SK-N-SH (cell line): ENCODE data around the gene VPS35L. TPM values are rescaled to one million over a fixed set of nuclear protein-coding genes. Genes with fewer than 3 reads are reported as not detected.

Experiments
- CTCF ChIA-PET: fragments of 300-600, 350-600 bp; formaldehyde crosslinking; extraction: SDS; loops from one replicate; lab custom pipeline; 2021; lab: Yijun Ruan, JAX
- POLR2A ChIA-PET: fragments of 350-600 bp; sonication (Branson Sonifier 250); formaldehyde crosslinking; extraction: SDS; loops from one replicate; lab custom pipeline; 2020; ENCODE audit warnings: antibody characterized with exemption, inconsistent platforms; lab: Yijun Ruan, JAX
- DNase-seq: peaks from one replicate; pipeline ENCODE4 v3.0.0; 2012
- H2AFZ ChIP-seq: fragments of 200-600 bp; sonication (generic); 2 replicates; pipeline ENCODE4 v1.8.1; 2016; ENCODE audit warnings: antibody characterized with exemption, mild to moderate bottlenecking, low read depth
- H3F3A ChIP-seq: fragments of 200-600 bp; sonication (generic); replicated peaks from 2 replicates; pipeline ENCODE3; 2016; ENCODE audit warnings: antibody characterized with exemption, mild to moderate bottlenecking; ENCODE audit not compliant: insufficient read depth
- H3K27ac ChIP-seq, 2 experiments: fragments of 200-500 bp in 1 of 2; fragments of 200-600 bp in 1 of 2; sonication (Bioruptor generic) in 1 of 2; sonication (generic), shearing (Covaris generic) in 1 of 2; 2 replicates each; pipeline versions ENCODE4 v1.5.1 to v1.6.1; 2014 to 2016; ENCODE audit warnings: low read depth in 2 of 2, inconsistent platforms in 1 of 2, low read length in 1 of 2, mild to moderate bottlenecking in 1 of 2, mixed read lengths in 1 of 2
- H3K27me3 ChIP-seq: fragments of 200-600 bp; sonication (generic), shearing (Covaris generic); 2 replicates; pipeline ENCODE4 v1.6.1; 2016; ENCODE audit warnings: mixed run types; ENCODE audit not compliant: insufficient read depth
- H3K36me3 ChIP-seq, 2 experiments: fragments of 200-500 bp in 1 of 2; fragments of 200-600 bp in 1 of 2; sonication (Bioruptor generic) in 1 of 2; sonication (generic) in 1 of 2; replicated peaks in 1 of 2; 2 replicates each; pipeline versions ENCODE3 to v1.5.1; 2014 to 2016; ENCODE audit warnings: low read length in 1 of 2, mild to moderate bottlenecking in 1 of 2; ENCODE audit not compliant: insufficient read depth in 2 of 2, control insufficient read depth in 1 of 2
- H3K4me1 ChIP-seq, 2 experiments: fragments of 200-500 bp in 1 of 2; fragments of 200-600 bp in 1 of 2; sonication (Bioruptor generic) in 1 of 2; sonication (generic), shearing (Covaris generic) in 1 of 2; 2 replicates each; pipeline versions ENCODE4 v1.5.1 to v1.6.1; 2014 to 2016; ENCODE audit warnings: low read depth in 1 of 2, low read length in 1 of 2, mixed run types in 1 of 2; ENCODE audit not compliant: insufficient read depth in 2 of 2, control insufficient read depth in 1 of 2
- H3K4me2 ChIP-seq: fragments of 200-600 bp; sonication (generic), shearing (Covaris generic); 2 replicates; pipeline ENCODE4 v1.6.1; 2017; ENCODE audit warnings: mixed run types
- H3K4me3 ChIP-seq, 2 experiments: fragments of 200-500 bp in 1 of 2; fragments of 200-600 bp in 1 of 2; sonication (Bioruptor generic) in 1 of 2; sonication (generic), shearing (Covaris generic) in 1 of 2; 2 replicates each; pipeline versions ENCODE4 v1.5.1 to v1.8.1; 2014 to 2016; ENCODE audit warnings: low read depth in 2 of 2, inconsistent platforms in 1 of 2, low read length in 1 of 2, mild to moderate bottlenecking in 1 of 2, mixed read lengths in 1 of 2, moderate library complexity in 1 of 2
- H3K79me2 ChIP-seq: fragments of 200-600 bp; sonication (generic); 2 replicates; pipeline ENCODE4 v1.8.1; 2017; ENCODE audit warnings: mild to moderate bottlenecking; ENCODE audit not compliant: insufficient read depth
- H3K9ac ChIP-seq: fragments of 200-600 bp; sonication (generic); 2 replicates; pipeline ENCODE4 v1.6.1; 2017; ENCODE audit warnings: mixed run types
- H3K9me2 ChIP-seq: fragments of 200-600 bp; sonication (generic); 2 replicates; pipeline ENCODE4 v1.6.1; 2017; ENCODE audit warnings: mixed run types
- H3K9me3 ChIP-seq: fragments of 200-600 bp; sonication (generic); 2 replicates; pipeline ENCODE4 v1.6.1; 2017; ENCODE audit warnings: mixed run types, mild to moderate bottlenecking, moderate library complexity
- H4K20me1 ChIP-seq: fragments of 200-600 bp; sonication (generic); 2 replicates; pipeline ENCODE4 v1.6.1; 2017; ENCODE audit warnings: mild to moderate bottlenecking, mixed run types; ENCODE audit not compliant: insufficient read depth
- ELF1 ChIP-seq: IDR thresholded peaks from 2 replicates; pipeline ENCODE4 v1.4.0; 2012
- EP300 ChIP-seq, 2 experiments: IDR thresholded peaks; 2 replicates each; pipeline versions ENCODE4 v1.4.0 to v1.6.1; 2012; ENCODE audit warnings: borderline replicate concordance in 1 of 2, low read depth in 1 of 2, low read length in 1 of 2
- EZH2phosphoT487 ChIP-seq: fragments of 200-600 bp; sonication (generic); IDR thresholded peaks from 2 replicates; pipeline ENCODE4 v1.6.1; 2017; ENCODE audit warnings: low read depth, mixed run types, mild to moderate bottlenecking, antibody characterized with exemption, moderate library complexity, borderline replicate concordance
- FOSL2 ChIP-seq: IDR thresholded peaks from 2 replicates; pipeline ENCODE4 v1.4.0; 2012; ENCODE audit warnings: low read depth, mild to moderate bottlenecking, moderate library complexity, borderline replicate concordance
- JUND ChIP-seq: IDR thresholded peaks from 2 replicates; pipeline ENCODE4 v1.4.0; 2012
- MXI1 ChIP-seq: IDR thresholded peaks from 2 replicates; pipeline ENCODE4 v1.6.1; 2012; ENCODE audit warnings: mild to moderate bottlenecking, low read depth, low read length, improper control_type of control experiment
- RAD21 ChIP-seq: IDR thresholded peaks from 2 replicates; pipeline ENCODE4 v1.6.1; 2012; ENCODE audit warnings: mild to moderate bottlenecking, low read length
- SIN3A ChIP-seq: IDR thresholded peaks from 2 replicates; pipeline ENCODE4 v1.6.1; 2012; ENCODE audit warnings: low read depth, mild to moderate bottlenecking, low read length, moderate library complexity, borderline replicate concordance
- WGBS: methylation state at CpG from one replicate; pipeline ENCODE4 v1.1.6; 2017; ENCODE audit warnings: low lambda C conversion rate; 5-methylcytosine and 5-hydroxymethylcytosine counted together
- polyA plus RNA-seq, 3 experiments: library from polyadenylated mRNA; depleted of rRNA; stranded (reverse); fragments of >200 nt; gene quantifications; 2 replicates each; pipeline ENCODE4 v1.2.3, GENCODE V29; 2012
- TF ChIP-seq, protein P1 (sequence below): IDR thresholded peaks from 2 replicates; pipeline ENCODE4 v1.4.0; 2012; ENCODE audit warnings: low read depth, borderline replicate concordance
- TF ChIP-seq, protein P2 (sequence below): IDR thresholded peaks from 2 replicates; pipeline ENCODE4 v1.4.0; 2012; ENCODE audit warnings: low read depth
- TF ChIP-seq, protein P3 (sequence below): IDR thresholded peaks from 2 replicates; pipeline ENCODE4 v1.6.1; 2012; ENCODE audit warnings: mild to moderate bottlenecking, low read depth, low read length, moderate library complexity
- TF ChIP-seq, protein P4 (sequence below): fragments of 150-350 bp; IDR thresholded peaks from 2 replicates; pipeline ENCODE4 v1.6.1; 2017; ENCODE audit warnings: antibody characterized with exemption, low read length, low read depth, borderline replicate concordance

The VPS35L gene
- polyA plus RNA-seq, 1 of the 3 experiments (the other 2 are of a cell fraction), result 35.3 TPM

DNA sequence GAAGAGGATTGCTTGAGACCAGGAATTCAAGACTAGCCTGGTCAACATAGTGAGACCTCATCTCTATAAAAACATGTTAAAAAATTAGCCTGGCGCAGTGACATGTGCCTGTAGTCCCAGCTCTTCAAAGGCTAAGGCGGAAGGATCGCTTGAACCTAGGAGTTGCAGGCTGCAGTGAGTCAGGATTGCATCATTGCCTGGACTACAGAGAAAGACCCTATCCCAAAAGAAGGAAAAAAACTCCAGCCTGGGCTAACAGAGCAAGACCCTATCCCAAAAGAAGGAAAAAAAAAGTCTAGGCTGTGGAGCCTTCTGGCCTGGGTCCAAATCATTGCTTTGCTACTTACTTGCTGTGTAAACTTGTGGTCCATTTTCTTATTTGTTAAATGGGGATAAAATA lies 26.8 kb upstream of the VPS35L start:
- no peak overlapping the region for H3K4me3 ChIP-seq
- no peaks in the 10 kb centered on the region for H3K9me2 ChIP-seq

More for the DNA sequence above, 26.8 kb upstream of the VPS35L start:
- peaks cover 7 to 8% of the 10 kb centered on the region in 2 experiments; a peak in 2 of 4 replicates for H3K4me1 ChIP-seq
- no peak overlapping the region for H2AFZ ChIP-seq
- no peaks in the 10 kb centered on the region for H4K20me1 ChIP-seq
- H3K9ac ChIP-seq, result no peak overlapping the region
- H3K27ac ChIP-seq, result no peak overlapping the region
- TF ChIP-seq, protein P1, sequence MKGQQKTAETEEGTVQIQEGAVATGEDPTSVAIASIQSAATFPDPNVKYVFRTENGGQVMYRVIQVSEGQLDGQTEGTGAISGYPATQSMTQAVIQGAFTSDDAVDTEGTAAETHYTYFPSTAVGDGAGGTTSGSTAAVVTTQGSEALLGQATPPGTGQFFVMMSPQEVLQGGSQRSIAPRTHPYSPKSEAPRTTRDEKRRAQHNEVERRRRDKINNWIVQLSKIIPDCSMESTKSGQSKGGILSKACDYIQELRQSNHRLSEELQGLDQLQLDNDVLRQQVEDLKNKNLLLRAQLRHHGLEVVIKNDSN, result no peak
- TF ChIP-seq MXI1, result no peak
- no peak for TF ChIP-seq ELF1
- TF ChIP-seq, protein P2, sequence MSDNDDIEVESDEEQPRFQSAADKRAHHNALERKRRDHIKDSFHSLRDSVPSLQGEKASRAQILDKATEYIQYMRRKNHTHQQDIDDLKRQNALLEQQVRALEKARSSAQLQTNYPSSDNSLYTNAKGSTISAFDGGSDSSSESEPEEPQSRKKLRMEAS, result no peak
- TF ChIP-seq, protein P3, sequence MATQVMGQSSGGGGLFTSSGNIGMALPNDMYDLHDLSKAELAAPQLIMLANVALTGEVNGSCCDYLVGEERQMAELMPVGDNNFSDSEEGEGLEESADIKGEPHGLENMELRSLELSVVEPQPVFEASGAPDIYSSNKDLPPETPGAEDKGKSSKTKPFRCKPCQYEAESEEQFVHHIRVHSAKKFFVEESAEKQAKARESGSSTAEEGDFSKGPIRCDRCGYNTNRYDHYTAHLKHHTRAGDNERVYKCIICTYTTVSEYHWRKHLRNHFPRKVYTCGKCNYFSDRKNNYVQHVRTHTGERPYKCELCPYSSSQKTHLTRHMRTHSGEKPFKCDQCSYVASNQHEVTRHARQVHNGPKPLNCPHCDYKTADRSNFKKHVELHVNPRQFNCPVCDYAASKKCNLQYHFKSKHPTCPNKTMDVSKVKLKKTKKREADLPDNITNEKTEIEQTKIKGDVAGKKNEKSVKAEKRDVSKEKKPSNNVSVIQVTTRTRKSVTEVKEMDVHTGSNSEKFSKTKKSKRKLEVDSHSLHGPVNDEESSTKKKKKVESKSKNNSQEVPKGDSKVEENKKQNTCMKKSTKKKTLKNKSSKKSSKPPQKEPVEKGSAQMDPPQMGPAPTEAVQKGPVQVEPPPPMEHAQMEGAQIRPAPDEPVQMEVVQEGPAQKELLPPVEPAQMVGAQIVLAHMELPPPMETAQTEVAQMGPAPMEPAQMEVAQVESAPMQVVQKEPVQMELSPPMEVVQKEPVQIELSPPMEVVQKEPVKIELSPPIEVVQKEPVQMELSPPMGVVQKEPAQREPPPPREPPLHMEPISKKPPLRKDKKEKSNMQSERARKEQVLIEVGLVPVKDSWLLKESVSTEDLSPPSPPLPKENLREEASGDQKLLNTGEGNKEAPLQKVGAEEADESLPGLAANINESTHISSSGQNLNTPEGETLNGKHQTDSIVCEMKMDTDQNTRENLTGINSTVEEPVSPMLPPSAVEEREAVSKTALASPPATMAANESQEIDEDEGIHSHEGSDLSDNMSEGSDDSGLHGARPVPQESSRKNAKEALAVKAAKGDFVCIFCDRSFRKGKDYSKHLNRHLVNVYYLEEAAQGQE, result no peak
- TF ChIP-seq, protein P4, sequence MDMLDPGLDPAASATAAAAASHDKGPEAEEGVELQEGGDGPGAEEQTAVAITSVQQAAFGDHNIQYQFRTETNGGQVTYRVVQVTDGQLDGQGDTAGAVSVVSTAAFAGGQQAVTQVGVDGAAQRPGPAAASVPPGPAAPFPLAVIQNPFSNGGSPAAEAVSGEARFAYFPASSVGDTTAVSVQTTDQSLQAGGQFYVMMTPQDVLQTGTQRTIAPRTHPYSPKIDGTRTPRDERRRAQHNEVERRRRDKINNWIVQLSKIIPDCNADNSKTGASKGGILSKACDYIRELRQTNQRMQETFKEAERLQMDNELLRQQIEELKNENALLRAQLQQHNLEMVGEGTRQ, result no peak
- TF ChIP-seq JUND, result no peak
- no peak for TF ChIP-seq EZH2phosphoT487
- TF ChIP-seq RAD21, result no peak
- no peak for TF ChIP-seq EP300 (IDR thresholded peaks at IDR 0.05; ENCODE audit: borderline replicate concordance in 1 of 2, low read depth in 1 of 2, low read length in 1 of 2)
- TF ChIP-seq SIN3A, result no peak
- TF ChIP-seq FOSL2, result no peak
- no peaks in the 10 kb centered on the region for H3F3A ChIP-seq
- DNase-seq, result no peak
- no peaks in the 10 kb centered on the region for H3K27me3 ChIP-seq
- H3K79me2 ChIP-seq, result peaks cover 45% of the 10 kb centered on the region
- H3K4me2 ChIP-seq, result no peak overlapping the region
- WGBS, result 100% methylated on average over 3 of the region's 3 CpGs
- POLR2A ChIA-PET, result no interaction called here
- peaks cover 31 to 32% of the 10 kb centered on the region in 2 experiments for H3K36me3 ChIP-seq
- CTCF ChIA-PET, result interaction anchor here (1.1 to 1.2 kb wide), 3 partner anchors 10 to 443 kb away, joined by 3 to 5 read pairs (median 4); no protein-coding TSS in a partner anchor
- H3K9me3 ChIP-seq, result no peaks in the 10 kb centered on the region
